HG02571 (cell line): Measurements from ENCODE around the gene XG.
"Not testable (repeated sequence)": the region's sequence is repeated elsewhere in the genome, so short reads cannot be mapped to it uniquely, and the experiment has no call there.

Source experiments
- ATAC-seq: cut with Tn5 transposase; IDR thresholded peaks from one replicate; pipeline ENCODE4 v1.9.1; 2021; ENCODE audit warnings: mild to moderate bottlenecking, moderate library complexity; ENCODE audit not compliant: unreplicated experiment

XG gene

DNA sequence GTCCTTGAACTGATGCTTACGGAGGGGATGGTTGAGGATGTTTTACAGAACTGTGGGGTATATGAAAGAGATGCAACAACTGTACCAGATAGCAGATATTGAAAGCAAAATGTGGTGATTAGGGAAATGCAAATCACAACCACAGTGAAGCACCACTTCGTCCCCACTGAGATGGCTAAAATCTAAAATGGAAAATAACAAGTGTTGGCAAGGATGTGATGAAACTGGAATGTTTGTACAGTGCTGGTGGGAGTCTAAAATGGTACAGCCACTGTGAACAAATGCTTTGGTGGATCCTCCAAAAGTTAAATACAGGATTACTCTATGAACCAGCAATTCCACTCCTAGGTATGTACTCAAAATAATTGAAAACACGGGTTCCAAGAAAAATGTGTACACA lies 22.9 kb downstream of the XG start:
- ATAC-seq = no peak

DNA sequence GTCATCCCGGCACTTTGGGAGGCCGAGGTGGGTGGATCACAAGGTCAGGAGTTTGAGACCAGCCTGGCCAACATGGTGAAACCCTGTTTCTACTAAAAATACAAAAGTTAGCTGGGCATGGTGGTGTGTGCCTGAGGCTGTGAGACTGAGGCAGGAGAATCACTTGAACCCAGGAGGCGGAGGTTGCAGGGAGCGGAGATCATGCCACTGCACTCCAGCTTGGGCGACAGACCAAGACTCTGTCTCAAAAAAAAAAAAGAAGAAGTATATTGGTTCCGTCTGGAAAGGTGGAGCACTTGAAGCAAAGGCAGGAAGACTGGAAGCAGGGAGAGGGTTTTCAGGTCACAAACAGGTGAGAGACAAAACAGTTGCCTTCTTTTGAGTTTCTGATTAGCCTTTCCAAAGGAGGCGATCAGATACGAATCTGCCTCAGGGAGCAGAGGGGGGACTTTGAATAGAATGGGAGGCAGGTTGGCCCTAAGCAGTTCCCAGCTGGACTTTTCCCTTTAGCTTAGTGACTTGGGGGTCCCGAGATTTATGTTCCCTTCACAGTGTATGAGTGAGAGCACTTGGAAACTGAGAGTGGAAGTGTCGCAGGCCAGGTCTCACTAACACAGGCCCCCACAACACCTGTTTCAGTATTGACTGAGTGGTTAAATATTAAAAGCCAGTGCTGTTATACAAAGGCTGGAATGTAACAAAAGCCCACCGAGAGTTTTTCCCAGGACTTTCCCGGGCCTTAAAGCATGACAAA lies 28.8 kb downstream of the XG start:
- not testable (repeated sequence) for ATAC-seq

DNA sequence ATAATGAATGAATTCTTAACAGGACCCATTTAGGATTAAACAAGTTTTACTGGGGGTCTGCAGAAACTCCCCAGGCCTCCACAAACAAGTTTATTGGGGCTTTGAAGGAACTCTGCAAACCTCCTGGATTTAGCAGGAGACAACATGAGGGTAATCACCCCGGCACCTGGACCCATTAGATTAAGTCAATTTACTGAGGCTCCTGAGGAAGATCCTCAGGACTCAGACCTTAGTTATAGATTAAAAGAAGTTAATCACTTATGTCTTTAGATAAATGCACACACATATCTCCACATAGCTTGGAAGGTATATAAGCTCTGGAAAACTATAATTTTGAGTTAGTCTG lies 29.4 kb downstream of the XG start:
- ATAC-seq = no peak

DNA sequence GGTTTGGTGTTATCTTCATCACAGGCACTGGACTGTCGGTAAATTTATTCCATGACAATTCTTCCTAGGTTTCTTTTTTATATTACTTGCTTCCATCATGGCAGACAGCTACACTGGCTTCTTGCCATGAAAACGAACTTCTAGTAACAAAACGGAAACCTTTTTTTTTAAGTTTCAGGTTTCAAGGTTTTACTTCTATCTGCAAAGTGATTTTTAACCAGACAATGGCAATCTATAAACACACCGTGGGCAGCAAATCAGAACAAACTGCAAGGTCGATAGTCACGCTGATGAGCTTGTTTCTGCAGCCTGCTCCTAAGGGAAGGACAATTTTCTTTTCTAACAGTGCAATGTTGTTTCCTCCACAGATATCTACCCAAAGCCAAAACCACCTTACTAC lies 29.9 kb downstream of the XG start:
- ATAC-seq = no peak

DNA sequence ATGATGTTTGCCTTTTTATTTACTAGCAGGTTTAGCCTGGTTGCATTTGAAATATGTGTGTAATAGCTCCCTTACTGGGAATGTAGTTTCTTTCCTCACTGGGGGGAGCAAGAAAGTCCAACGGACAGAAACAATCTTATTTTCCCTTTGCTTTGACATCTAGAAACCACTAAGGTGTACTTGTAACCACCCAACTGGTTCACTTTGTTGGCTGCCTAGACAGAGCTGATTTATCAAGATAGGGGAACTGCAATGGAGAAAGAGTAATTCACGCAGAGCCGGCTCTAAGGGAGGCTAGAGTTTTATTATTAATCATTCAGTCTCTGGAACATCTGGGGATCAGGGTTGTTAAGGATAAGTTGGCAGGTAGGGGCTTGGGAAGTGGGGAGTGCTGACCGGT lies 30.3 kb downstream of the XG start:
- no peak for ATAC-seq

DNA sequence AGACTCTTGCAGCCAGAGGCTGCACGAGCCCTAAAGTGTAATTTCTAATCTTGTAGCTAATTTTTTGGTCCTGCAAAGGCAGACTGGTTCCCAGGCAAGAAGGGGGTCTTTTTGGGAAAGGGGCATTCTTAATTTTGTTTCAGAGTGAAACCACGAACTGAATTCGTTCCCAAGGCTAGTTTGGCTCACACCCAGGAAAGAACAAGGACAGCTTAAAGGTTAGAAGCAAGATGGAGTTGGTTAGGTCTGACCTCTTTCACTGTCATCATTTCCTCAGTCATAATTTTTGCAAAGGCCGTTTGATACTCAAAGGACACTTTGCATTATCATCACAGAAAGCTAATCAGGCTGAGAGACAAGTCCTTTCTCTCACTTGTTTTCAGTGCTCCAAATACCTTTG lies 30.9 kb downstream of the XG start:
- ATAC-seq = no peak

DNA sequence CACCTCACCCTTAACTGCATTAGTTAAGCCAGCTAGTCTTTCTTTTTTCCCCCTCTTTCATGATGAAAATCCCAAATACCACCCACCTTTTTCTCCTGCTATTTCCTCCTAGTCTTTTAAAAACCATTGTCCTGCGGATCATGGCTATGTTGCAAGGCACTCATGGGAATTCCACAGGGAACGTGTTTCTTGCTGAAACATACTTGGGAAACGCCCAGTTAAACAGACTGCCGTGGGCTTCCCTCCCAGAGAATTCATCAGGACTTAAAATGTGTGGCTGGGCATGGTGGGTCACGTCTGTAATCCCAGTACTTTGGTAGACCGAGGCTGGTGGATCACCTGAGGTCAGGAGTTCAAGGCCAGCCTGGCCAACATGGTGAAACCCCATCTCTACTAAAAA lies 32.2 kb downstream of the XG start:
- no peak for ATAC-seq

DNA sequence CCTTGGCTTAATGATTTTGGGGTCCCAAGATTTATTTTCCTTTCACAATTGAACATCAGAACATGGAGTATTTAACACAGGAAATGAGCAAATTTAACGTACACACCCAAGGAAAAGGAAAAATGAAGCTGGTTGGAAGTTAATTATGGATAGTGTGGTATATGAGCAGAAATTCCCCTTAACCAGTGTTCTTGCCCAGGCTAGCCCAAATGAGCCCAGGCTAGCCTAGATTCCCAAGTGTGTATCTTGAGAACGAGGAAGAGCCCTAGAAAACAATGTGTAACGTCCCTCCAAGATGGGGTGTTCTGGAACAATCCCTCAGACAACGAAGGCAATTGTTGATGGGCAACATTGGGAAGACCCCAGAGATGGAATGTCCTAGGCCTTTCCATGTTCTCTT lies 33.7 kb downstream of the XG start:
- no peak for ATAC-seq

DNA sequence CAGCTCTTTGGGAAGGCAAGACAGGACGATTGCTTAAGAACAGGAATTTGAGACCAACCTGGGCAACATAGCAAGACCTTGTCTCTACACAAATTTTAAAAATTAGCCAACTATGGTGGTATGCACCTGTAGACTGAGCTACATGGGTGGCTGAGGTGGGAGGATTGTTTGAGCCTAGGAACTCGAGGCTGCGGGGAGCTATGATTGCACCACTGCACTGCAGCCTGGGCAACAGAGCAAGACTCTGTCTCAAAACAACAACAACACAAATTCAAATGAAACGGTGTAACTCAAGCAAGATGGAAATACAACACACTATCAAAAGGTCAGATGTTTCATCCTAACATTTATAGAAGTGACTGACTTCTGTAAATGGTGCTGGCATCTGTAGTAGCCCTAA lies 37.1 kb downstream of the XG start:
- no peak for ATAC-seq

DNA sequence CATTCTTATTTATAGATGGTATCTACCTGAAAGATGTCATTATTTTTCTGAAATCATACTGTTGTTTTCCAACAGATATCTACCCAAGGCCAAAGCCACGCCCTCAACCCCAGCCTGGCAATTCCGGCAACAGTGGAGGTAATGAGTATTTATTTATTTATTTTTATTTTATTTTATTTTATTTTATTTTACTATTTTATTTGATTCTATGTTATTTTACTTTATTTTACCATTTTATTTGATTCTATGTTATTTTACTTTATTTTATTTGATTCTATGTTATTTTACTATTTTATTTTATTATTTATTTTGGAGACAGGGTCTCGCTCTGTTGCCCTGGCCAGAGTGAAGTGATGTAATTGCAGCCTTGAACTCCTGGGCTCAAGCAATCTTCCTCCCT lies 37.7 kb downstream of the XG start:
- no peak for ATAC-seq

DNA sequence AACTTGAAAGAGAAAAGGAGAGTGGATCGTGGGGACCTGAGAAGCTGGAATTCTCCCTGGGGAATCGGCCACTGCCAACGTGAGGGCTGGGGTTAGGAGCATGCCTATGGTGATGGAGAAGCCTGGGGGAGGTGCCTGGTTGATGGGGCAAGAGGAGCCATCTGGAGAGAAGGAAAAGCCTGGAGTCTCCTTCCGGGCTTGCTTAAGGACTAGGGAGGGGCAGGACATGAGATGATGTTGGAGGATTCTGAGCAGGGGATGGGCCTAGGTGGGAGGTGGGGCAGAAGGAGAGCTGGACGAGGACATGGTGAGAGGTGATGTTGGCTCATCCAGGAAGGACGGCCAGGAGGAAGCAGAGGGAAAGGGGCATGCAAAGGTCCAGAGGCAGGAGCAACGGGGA lies 41.9 kb downstream of the XG start:
- ATAC-seq = no peak

DNA sequence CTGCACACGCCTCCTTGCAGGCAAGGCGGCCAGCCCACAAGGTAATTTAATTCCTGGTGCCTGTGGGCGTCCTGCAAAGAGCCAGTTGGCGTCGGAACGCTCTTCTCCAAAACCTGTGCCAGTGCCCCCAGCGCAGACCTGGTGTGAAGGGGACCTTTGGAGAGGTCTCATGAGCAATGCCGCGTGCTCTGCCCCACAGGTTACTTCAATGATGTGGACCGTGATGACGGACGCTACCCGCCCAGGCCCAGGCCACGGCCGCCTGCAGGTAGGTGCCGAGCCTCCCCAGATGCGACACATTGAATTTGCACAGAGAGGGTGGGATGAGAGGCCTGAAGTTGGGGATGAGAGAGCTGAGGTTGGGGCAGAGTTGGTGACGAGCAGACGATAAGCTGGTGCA lies 42.5 kb downstream of the XG start:
- no peak for ATAC-seq

DNA sequence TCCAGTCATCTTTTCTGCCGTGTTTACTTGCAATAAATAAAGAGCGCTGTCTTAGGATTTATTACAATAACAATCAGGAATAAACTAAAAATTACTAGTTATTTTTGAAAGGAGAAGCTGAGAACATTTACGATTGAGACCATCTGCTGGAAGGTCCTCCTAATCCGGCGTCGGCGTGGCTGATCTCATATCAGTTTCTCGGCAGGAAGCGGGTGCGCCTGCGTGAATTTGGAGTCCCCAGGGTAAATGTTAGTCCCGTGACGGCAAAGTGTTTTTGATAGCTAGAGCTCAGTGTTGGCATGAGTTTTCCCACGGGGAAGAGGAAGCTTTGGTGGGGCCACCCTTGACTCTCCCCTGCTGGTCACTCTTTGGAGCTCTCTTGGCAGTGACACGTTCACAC lies 45.0 kb downstream of the XG start:
- ATAC-seq = not testable (repeated sequence)

DNA sequence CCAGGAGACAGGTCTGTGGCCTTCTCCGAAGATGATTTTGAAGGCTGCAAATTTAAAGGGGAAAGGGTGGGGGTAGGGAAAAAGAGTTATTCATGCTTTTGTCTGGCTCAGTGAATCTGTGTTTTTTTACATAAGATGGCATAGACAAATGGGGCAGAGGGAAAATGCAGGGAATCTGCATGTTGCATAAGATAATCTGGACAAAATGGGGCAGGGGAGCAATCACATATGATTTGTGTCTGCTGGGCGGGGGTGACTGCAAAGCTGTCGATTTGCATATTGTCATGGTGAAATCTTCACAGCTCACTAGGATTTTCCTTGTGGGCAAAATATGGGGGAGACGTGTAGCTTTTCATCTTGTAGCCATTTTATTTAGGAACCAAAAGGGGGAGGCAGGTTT lies 47.5 kb downstream of the XG start:
- no peak for ATAC-seq

DNA sequence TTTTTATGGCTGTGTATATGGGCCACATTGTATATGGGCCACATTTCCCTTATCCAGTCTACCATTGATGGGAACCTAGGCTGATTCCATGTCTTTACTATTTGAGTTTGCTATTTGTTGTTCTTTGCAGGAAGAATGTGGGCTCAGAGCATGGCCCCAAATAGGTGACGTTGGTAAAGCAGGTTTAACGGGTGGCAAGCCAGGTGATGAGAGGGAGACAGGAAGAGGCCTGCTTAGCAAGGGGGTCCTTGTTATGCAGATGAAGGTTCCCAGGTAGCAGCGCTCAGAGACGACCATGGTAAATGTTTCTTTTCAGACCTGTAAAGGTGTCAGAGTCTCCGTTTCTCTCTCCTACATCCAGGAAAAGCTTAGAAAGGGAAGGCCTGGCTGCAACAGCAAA lies 48.1 kb downstream of the XG start:
- not testable (repeated sequence) for ATAC-seq

DNA sequence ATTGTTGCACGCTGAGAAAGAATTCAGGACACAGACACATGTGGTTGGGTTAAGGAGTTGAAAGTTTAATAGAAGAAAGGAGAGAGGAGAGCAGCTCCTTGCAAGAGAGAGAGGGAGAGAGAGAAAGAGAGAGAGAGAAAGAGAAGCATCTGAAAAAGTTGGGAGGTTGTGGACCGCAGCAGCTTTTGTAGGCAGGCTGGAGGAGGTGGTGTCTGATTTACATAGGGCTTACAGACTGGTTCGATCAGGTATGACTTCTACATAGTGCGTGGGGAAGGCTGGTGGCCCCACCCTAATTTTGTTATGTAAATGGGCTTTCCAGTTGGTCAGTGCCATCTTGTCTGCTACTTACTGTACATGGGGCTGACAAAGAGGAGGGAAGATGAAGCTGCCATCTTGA lies 49.4 kb downstream of the XG start:
- no peak for ATAC-seq

DNA sequence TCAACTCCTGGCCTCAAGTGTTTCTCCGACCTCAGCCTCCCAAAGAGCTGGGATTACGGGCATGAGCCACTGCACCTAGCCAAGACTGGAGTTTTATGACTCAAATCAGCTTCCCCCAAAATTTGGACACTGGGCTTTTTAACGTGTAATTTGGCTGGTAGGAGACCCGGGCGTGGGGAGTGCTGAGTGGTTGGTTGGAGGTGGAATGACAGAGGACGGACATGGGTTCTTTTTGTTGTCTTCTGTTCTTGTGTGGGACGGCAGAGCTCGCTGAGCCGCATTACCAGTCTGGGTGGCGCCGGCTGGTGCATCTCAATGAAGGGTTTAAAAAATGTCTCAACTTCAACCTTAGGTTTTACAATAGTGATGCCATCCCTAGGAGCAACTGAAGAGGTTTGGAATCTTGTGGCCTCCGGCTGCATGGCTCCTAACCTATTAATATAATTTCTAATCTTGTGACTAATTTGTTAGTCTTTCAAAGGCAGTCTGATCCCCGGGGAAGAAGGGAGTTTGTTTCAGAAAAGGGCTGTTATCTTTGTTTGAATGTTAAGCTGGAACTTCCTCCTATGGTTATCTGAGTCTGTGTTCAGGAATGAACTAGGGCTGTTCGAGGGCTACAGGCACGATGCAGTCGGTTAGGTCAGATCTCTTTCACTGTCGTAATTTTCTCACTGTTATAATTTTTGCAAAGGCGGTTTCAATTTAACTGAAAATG lies 50.7 kb downstream of the XG start:
- not testable (repeated sequence) for ATAC-seq

DNA sequence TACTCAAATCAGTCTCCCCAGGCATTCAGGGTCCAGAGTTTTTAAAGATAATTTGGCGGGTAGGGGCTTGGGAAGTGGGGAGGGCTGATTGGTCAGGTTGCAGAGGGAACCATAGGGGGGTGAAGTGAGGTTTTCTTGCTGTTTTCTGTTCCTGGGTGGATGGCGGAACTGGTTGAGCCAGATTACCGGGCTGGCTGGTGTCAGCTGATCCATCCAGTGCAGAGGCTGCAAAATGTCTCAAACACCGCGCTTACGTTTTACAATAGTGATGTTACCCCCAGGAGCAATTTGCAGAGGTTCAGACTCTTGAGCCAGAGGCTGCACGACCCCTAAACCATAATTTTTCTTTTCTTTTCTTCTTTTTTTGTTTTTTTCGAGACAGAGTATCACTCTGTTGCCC lies 51.6 kb downstream of the XG start:
- ATAC-seq = not testable (repeated sequence)

DNA sequence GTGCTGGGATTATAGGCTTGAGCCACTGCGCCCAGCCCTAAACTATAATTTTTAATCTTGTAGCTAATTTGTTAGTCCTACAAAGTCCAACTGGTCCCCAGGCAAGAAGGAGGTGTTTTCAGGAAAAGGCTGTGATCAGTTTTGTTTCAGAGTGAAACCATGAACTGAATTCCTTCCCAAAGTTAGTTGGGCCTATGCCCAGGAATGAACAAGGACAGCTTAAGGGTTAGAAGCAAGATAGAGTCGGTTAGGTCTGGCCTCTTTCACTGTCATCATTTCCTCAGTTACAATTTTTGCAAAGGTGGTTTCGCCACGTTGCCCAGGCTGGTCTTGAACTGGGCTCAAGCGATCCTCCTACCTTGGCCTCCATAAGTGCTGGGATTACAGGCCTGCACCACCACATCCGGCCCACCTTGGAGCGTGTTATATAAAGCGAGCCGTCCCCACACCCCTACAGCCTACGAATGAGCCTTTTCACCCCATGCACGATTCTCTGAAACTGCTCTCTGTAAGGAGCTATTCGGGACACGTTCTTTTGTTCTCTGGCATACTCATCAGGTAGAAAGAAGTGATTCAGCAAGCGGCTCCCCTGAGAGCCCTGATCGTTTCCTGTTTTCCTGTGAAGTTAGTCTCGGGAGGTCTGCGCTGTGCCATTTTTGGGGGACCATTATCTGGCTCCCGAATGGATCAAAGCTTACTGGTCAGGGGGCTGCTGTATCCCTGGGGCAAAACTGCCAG lies 52.4 kb downstream of the XG start:
- not testable (repeated sequence) for ATAC-seq

DNA sequence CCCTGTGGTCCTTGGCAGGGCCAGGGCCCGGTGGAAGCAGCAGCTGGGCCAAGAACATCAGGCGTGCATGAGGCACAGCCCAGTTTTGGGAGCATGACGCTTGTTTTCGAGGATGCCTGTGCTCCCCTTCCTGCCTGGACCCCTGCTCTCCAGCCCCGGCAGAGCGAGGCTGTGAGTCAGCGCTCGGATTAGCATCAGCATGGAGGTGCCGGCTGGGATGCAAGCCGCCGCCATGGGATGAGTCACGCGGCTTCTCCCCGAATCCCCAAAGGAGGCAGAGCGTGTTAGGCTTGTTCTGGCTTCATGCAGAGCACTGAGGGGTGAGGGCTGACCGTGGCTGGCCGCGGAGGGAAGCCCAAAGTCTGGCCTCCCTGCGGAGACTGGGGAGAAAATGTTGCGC lies 53.0 kb downstream of the XG start:
- ATAC-seq = not testable (repeated sequence)

DNA sequence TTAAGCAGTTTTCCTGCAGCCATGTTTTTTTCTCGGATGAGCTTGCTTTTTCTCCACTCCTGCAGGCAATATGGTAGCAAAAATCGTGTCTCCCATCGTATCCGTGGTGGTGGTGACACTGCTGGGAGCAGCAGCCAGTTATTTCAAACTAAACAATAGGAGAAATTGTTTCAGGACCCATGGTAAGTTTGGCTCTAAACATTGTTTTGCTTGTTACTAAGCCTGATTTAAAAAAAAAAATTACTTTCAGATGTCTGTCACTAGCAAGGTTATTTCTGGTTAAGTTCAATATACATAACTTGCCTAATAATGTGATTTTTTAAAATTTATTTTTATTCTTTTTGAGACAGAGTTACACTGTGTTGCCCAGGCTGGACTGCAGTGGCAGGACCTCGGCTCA lies 59.4 kb downstream of the XG start:
- no peak for ATAC-seq
